GM23338 (cell line): ENCODE measurements around the gene NTM.

ENCODE experiments used
- CTCF ChIP-seq, 2 experiments: fragments of 200-600 bp in 1 of 2; sonication (generic) in 1 of 2; conservative IDR thresholded peaks; 2 replicates each; pipeline versions ENCODE4 v1.5.1 to v1.6.1; 2016 to 2017; ENCODE audit warnings: antibody characterized with exemption in 2 of 2, low read depth in 2 of 2, mild to moderate bottlenecking in 2 of 2, moderate library complexity in 1 of 2
- ETS1 ChIP-seq: IDR thresholded peaks from 2 replicates; pipeline ENCODE4 v1.6.1; 2016; ENCODE audit warnings: antibody characterized with exemption
- EZH2 ChIP-seq: fragments of 200-600 bp; sonication (generic); IDR thresholded peaks from one replicate; pipeline ENCODE4 v1.8.0; 2017; ENCODE audit warnings: antibody characterized with exemption, mild to moderate bottlenecking, low read depth; ENCODE audit not compliant: unreplicated experiment
- EZH2phosphoT487 ChIP-seq: fragments of 200-600 bp; sonication (generic); IDR thresholded peaks from one replicate; pipeline ENCODE4 v1.8.1; 2018; ENCODE audit warnings: antibody characterized with exemption; ENCODE audit not compliant: unreplicated experiment
- POLR2AphosphoS5 ChIP-seq: IDR thresholded peaks from 2 replicates; pipeline ENCODE4 v1.6.1; 2016; ENCODE audit warnings: antibody characterized with exemption, low read depth
- REST ChIP-seq: IDR thresholded peaks from one replicate; pipeline ENCODE4 v1.6.1; 2018; ENCODE audit warnings: antibody characterized with exemption; ENCODE audit not compliant: unreplicated experiment
- ZNF462 ChIP-seq: fragments of 250-450 bp; sonication (Bioruptor Pico); IDR thresholded peaks from 2 replicates; pipeline ENCODE4 v1.5.0; 2020; ENCODE audit warnings: mild to moderate bottlenecking, moderate library complexity

GRCh38 chr11:131370090-131370751, at the start of gene NTM:
- TF ChIP-seq EZH2phosphoT487 = no peak
- TF ChIP-seq CTCF (conservative IDR thresholded peaks at IDR 0.05; ENCODE audit: low read depth in 2 of 2) = no peak
- no peak for TF ChIP-seq ZNF462 (CRISPR knock-in tag)
- TF ChIP-seq POLR2AphosphoS5 = no peak
- no peak for TF ChIP-seq EZH2
- no peak for TF ChIP-seq REST
- TF ChIP-seq ETS1 = no peak
